Neural cell (in vitro differentiated cells): ENCODE data around the gene SNRK. TPM values are rescaled to one million over a fixed set of nuclear protein-coding genes. Genes with fewer than 3 reads are reported as not detected.

Experiments
- H2AFZ ChIP-seq: fragments of 200-600, 300-800 bp; sonication (generic), shearing (Covaris generic); 2 replicates; pipeline ENCODE4 v1.6.0; 2014; ENCODE audit warnings: low read depth, mild to moderate bottlenecking, antibody characterized with exemption, low read length, moderate library complexity
- H3F3A ChIP-seq: fragments of 200-600 bp; shearing (Covaris generic); 2 replicates; pipeline ENCODE4 v1.6.1; 2016; ENCODE audit warnings: mild to moderate bottlenecking, moderate library complexity, mixed read lengths, antibody characterized with exemption, low read length; ENCODE audit not compliant: insufficient read depth, poor library complexity, severe bottlenecking
- H3K27ac ChIP-seq: fragments of 200-600, 300-800 bp; sonication (generic), shearing (Covaris generic); 2 replicates; pipeline ENCODE4 v1.5.1; 2014; ENCODE audit warnings: mild to moderate bottlenecking, low read length, moderate library complexity
- H3K27me3 ChIP-seq: fragments of 300-800, 200-600 bp; sonication (generic), shearing (Covaris generic); 2 replicates; pipeline ENCODE4 v1.6.0; 2014; ENCODE audit warnings: mild to moderate bottlenecking, low read depth, low read length, moderate library complexity; ENCODE audit not compliant: insufficient read depth
- H3K36me3 ChIP-seq: fragments of 300-800, 200-600 bp; sonication (generic), shearing (Covaris generic); 2 replicates; pipeline ENCODE4 v1.5.1; 2014; ENCODE audit warnings: mild to moderate bottlenecking, antibody characterized with exemption, low read length, moderate library complexity; ENCODE audit not compliant: insufficient read depth
- H3K4me2 ChIP-seq: fragments of 300-800, 200-600 bp; sonication (generic), shearing (Covaris generic); 2 replicates; pipeline ENCODE4 v1.6.0; 2014; ENCODE audit warnings: mild to moderate bottlenecking, low read length
- H3K4me3 ChIP-seq: fragments of 300-800, 200-600 bp; sonication (generic), shearing (Covaris generic); 2 replicates; pipeline ENCODE4 v1.5.1; 2014; ENCODE audit warnings: mild to moderate bottlenecking, low read length, moderate library complexity
- H3K79me2 ChIP-seq: fragments of 200-600 bp; shearing (Covaris generic); replicated peaks from 2 replicates; pipeline ENCODE4 v1.6.0; 2014; ENCODE audit warnings: mild to moderate bottlenecking, low read length, moderate library complexity; ENCODE audit not compliant: insufficient read depth
- H3K9ac ChIP-seq: fragments of 300-800, 200-600 bp; sonication (generic), shearing (Covaris generic); 2 replicates; pipeline ENCODE4 v1.6.1; 2016; ENCODE audit warnings: mild to moderate bottlenecking, low read length, mixed read lengths
- H3K9me2 ChIP-seq: fragments of 200-600 bp; shearing (Covaris generic); 2 replicates; pipeline ENCODE4 v1.6.1; 2016; ENCODE audit warnings: mild to moderate bottlenecking, low read length, mixed read lengths; ENCODE audit not compliant: insufficient read depth
- H3K9me3 ChIP-seq: fragments of 200-600, 300-800 bp; sonication (generic), shearing (Covaris generic); 2 replicates; pipeline ENCODE4 v1.6.1; 2016; ENCODE audit warnings: mild to moderate bottlenecking, mixed run types, low read length, moderate library complexity, mixed read lengths
- H4K20me1 ChIP-seq: fragments of 200-600 bp; shearing (Covaris generic); 2 replicates; pipeline ENCODE4 v1.6.1; 2016; ENCODE audit warnings: mild to moderate bottlenecking, mixed run types; ENCODE audit not compliant: insufficient read depth
- CTCF ChIP-seq: fragments of 450-650 bp; IDR thresholded peaks from 2 replicates; pipeline ENCODE4 v1.5.1; 2014; ENCODE audit warnings: antibody characterized with exemption, mild to moderate bottlenecking, moderate library complexity; ENCODE audit not compliant: poor library complexity, severe bottlenecking
- EP300 ChIP-seq: fragments of 450-650 bp; conservative IDR thresholded peaks from 2 replicates; pipeline ENCODE4 v1.6.1; 2014; ENCODE audit warnings: antibody characterized with exemption, mild to moderate bottlenecking, moderate library complexity; ENCODE audit not compliant: poor library complexity, severe bottlenecking
- EZH2 ChIP-seq: fragments of 200-600, 300-800 bp; shearing (Covaris generic), sonication (generic); IDR thresholded peaks from 2 replicates; pipeline ENCODE4 v1.6.1; 2014; ENCODE audit warnings: antibody characterized with exemption, low read length, borderline replicate concordance, mild to moderate bottlenecking; ENCODE audit not compliant: insufficient read depth, poor library complexity, severe bottlenecking
- MXI1 ChIP-seq: fragments of 450-650 bp; conservative IDR thresholded peaks from 2 replicates; pipeline ENCODE4 v1.6.1; 2014; ENCODE audit warnings: antibody characterized with exemption, mild to moderate bottlenecking; ENCODE audit not compliant: poor library complexity, severe bottlenecking
- POLR2AphosphoS5 ChIP-seq: IDR thresholded peaks from 2 replicates; pipeline ENCODE4 v1.6.1; 2012
- RAD21 ChIP-seq: fragments of 450-650 bp; conservative IDR thresholded peaks from 2 replicates; pipeline ENCODE4 v1.6.1; 2014; ENCODE audit warnings: antibody characterized with exemption, mild to moderate bottlenecking, moderate library complexity
- REST ChIP-seq: IDR thresholded peaks from 2 replicates; pipeline ENCODE4 v1.6.1; 2012; ENCODE audit warnings: borderline replicate concordance
- SMC3 ChIP-seq: fragments of 450-650 bp; conservative IDR thresholded peaks from 2 replicates; pipeline ENCODE4 v1.6.1; 2014; ENCODE audit warnings: antibody characterized with exemption, mild to moderate bottlenecking, moderate library complexity; ENCODE audit not compliant: poor library complexity
- TAF1 ChIP-seq: IDR thresholded peaks from 2 replicates; pipeline ENCODE4 v1.6.1; 2012; ENCODE audit warnings: low read depth
- polyA plus RNA-seq: library from polyadenylated mRNA; depleted of rRNA; stranded (reverse); fragments of >200 nt; gene quantifications from 2 replicates; pipeline ENCODE4 v1.2.3, GENCODE V29; 2014

Gene SNRK
- polyA plus RNA-seq, 1 donor from 2014 or later = 27.3 TPM

GRCh38 chr3:43266995-43267394 lies 19.3 kb upstream of the SNRK start:
- Histone ChIP-seq H4K20me1 (no peaks in the 10 kb centered on the region), H3K79me2 (no peaks in the 10 kb centered on the region), H3F3A (no peaks in the 10 kb centered on the region), H2AFZ (no peak overlapping the region), H3K4me2 (no peak overlapping the region), H3K9ac (no peak overlapping the region), H3K9me2 (no peaks in the 10 kb centered on the region), H3K27me3 (no peaks in the 10 kb centered on the region), H3K9me3 (no peaks in the 10 kb centered on the region), H3K27ac (no peak overlapping the region), H3K4me3 (no peak overlapping the region), H3K36me3 (no peaks in the 10 kb centered on the region)
- TF ChIP-seq TAF1 = no peak

- Histone ChIP-seq H4K20me1 (no peaks in the 10 kb centered on the region), H2AFZ (no peak overlapping the region), H3K9me3 (no peaks in the 10 kb centered on the region)
Observed at GRCh38 chr3:43268636-43269035, 17.7 kb upstream of the SNRK start.

More at GRCh38 chr3:43268636-43269035, 17.7 kb upstream of the SNRK start:
- TF ChIP-seq EP300 (no peak), REST (no peak), CTCF (no peak), SMC3 (no peak), POLR2AphosphoS5 (no peak), EZH2 (no peak), TAF1 (no peak), RAD21 (no peak), MXI1 (no peak)
- no peaks in the 10 kb centered on the region for H3K27me3 ChIP-seq
- H3K9me2 ChIP-seq = no peaks in the 10 kb centered on the region
- no peak overlapping the region for H3K27ac ChIP-seq
- no peaks in the 10 kb centered on the region for H3F3A ChIP-seq
- H3K79me2 ChIP-seq = no peaks in the 10 kb centered on the region
- no peak overlapping the region for H3K4me2 ChIP-seq
- no peak overlapping the region for H3K9ac ChIP-seq
- no peak overlapping the region for H3K4me3 ChIP-seq
- no peaks in the 10 kb centered on the region for H3K36me3 ChIP-seq
